Right hindlimb (tissue), 1 donor: ENCODE data around the gene CNKSR3.

Source experiments
- DNase-seq: peaks from one replicate; pipeline ENCODE4 v3.0.0-alpha.2; 2018

CNKSR3 gene

GRCh38 chr6:154377726-154378125, 132.8 kb downstream of the CNKSR3 start:
- DNase-seq = no peak

GRCh38 chr6:154373971-154374370, 136.5 kb downstream of the CNKSR3 start:
- DNase-seq = no peak

GRCh38 chr6:154371281-154371680, 139.2 kb downstream of the CNKSR3 start:
- DNase-seq = no peak

- DNase-seq = peak; percentile 45
These were observed 139.9 kb downstream of the CNKSR3 start for GRCh38 chr6:154370545-154370944.

GRCh38 chr6:154367839-154368695, 142.4 kb downstream of the CNKSR3 start:
- no peak for DNase-seq

GRCh38 chr6:154367336-154367735, 143.1 kb downstream of the CNKSR3 start:
- DNase-seq = no peak

GRCh38 chr6:154363821-154364220, 146.7 kb downstream of the CNKSR3 start:
- no peak for DNase-seq

GRCh38 chr6:154361476-154361875, 149.0 kb downstream of the CNKSR3 start:
- DNase-seq = no peak

- DNase-seq = no peak
These were observed 150.0 kb downstream of the CNKSR3 start for GRCh38 chr6:154360476-154360875.

GRCh38 chr6:154359679-154360078, 150.8 kb downstream of the CNKSR3 start:
- DNase-seq = no peak

GRCh38 chr6:154359161-154359574, 151.3 kb downstream of the CNKSR3 start:
- peak; percentile 26 for DNase-seq

GRCh38 chr6:154358019-154358545, 152.4 kb downstream of the CNKSR3 start:
- DNase-seq = no peak

GRCh38 chr6:154356690-154357089, 153.8 kb downstream of the CNKSR3 start, which contains the start of gene IPCEF1:
IPCEF1 (minus strand) TSS chr6:154356803; CDS start chr6:154265947, 90,856 bp downstream.
- DNase-seq = no peak

GRCh38 chr6:154356113-154356512, 154.4 kb downstream of the CNKSR3 start:
- no peak for DNase-seq

- DNase-seq = no peak
These were observed 156.2 kb downstream of the CNKSR3 start for GRCh38 chr6:154354265-154354777.

- DNase-seq = no peak
These were observed 156.9 kb downstream of the CNKSR3 start for GRCh38 chr6:154353626-154354025.

GRCh38 chr6:154352898-154353585, 157.4 kb downstream of the CNKSR3 start:
- DNase-seq = no peak

- no peak for DNase-seq
These were observed 160.2 kb downstream of the CNKSR3 start for GRCh38 chr6:154350293-154350692.

- no peak for DNase-seq
These were observed 162.5 kb downstream of the CNKSR3 start for GRCh38 chr6:154347981-154348380.

- no peak for DNase-seq
These were observed 164.7 kb downstream of the CNKSR3 start for GRCh38 chr6:154345811-154346210.

GRCh38 chr6:154343473-154344308, 166.8 kb downstream of the CNKSR3 start:
- no peak for DNase-seq

GRCh38 chr6:154341871-154342270, 168.6 kb downstream of the CNKSR3 start:
- DNase-seq = no peak

GRCh38 chr6:154341336-154341735, 169.1 kb downstream of the CNKSR3 start:
- no peak for DNase-seq
